ENCODE measurements around the gene UBA5. TPM values are rescaled to one million over a fixed set of nuclear protein-coding genes. Genes with fewer than 3 reads are reported as not detected.

UBA5 gene
- total RNA-seq, 1 experiment from 2014 or later = 38.6 TPM

DNA sequence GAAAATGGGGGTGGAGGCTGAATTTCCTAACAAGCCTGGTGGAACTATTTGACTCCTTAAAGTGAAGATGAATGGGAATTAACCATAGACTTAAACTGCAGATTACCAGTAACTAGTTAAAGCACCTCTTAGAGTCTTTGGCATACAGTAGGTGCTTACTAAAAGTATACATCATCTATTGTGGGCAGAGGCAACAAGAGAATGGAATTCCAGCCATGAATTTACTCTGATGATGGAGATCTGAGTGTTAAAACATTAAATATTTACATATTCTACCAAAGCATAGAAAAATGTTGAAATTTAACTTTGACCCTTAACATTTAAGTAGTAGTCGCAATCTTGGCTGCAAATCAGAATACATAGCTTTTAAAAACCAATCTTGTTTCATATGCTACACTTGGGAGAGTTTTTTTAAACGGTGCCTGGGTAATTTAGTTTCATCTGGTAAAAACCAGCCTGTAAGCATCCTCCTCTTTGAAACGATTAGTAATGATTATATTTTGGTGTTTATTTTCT, 5.2 kb downstream of the UBA5 start:
- Mint-ChIP-seq H3K27ac (no peak overlapping the region), H3K4me3 (no peak overlapping the region), H3K4me1 (peaks cover 13% of the 10 kb centered on the region), H3K36me3 (0 out of 2 replicates have a peak, but pooled peaks cover 3% of the 10 kb centered on the region), H3K27me3 (ENCODE audit: low read depth) (no peaks in the 10 kb centered on the region), H3K9me3 (no peaks in the 10 kb centered on the region)
- TF ChIP-seq CREM (CRISPR knock-in tag; IDR thresholded peaks at IDR 0.05) = no peak
- no peak for TF ChIP-seq TCF7 (CRISPR knock-in tag; IDR thresholded peaks at IDR 0.05; ENCODE audit: low read depth)
- DNase-seq (ENCODE audit: low spot score) (no peak), ATAC-seq (no peak)
- ChIA-PET POLR2A (no interaction called here), CTCF (interaction anchor here (1.4 kb wide), 1 partner anchor 24 kb away, joined by 4 read pairs; no protein-coding TSS in a partner anchor)

DNA sequence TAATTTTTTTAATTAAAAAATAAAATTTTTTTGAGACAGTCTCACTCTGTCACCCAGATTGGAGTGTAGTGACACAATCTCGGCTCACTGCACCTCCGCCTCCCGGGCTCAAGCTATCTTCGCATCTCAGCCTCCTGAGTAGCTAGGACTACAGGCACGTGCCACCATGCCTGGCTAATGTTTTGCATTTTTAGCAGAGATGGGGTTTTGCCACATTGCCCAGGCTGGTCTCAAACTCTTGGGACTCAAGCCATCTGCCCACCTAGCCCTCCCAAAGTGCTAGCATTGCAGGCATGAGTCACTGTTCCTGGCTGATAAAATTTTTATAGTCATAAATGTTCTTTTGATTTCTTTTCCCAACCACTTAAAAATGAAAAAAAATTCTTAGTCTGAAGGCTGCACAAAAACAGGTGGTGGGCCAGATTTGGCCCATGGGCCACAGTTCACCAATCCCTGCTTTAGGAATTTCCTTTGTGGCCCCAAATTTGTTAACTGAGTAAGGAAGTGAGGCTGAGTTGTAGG, 9.2 kb downstream of the UBA5 start:
- H3K4me3 Mint-ChIP-seq = no peak overlapping the region
- peaks cover 11% of the 10 kb centered on the region for H3K4me1 Mint-ChIP-seq
- ChIA-PET POLR2A (no interaction called here), CTCF (interaction anchor here (0.9 to 2.1 kb wide), 2 partner anchors 9 to 133 kb away, joined by 3 to 17 read pairs; partner anchors contain the start of genes ACAD11 and UBA5)
- TF ChIP-seq TCF7 (CRISPR knock-in tag; IDR thresholded peaks at IDR 0.05; ENCODE audit: low read depth) (no peak), ZNF396 (CRISPR knock-in tag; IDR thresholded peaks at IDR 0.05; ENCODE audit: borderline replicate concordance) (no peak), CBFB (CRISPR knock-in tag; IDR thresholded peaks at IDR 0.05; ENCODE audit: low read depth) (no peak), SMAD3 (CRISPR knock-in tag; IDR thresholded peaks at IDR 0.05; ENCODE audit: borderline replicate concordance) (no peak), IRF2 (CRISPR knock-in tag; IDR thresholded peaks at IDR 0.05; ENCODE audit: borderline replicate concordance, low read depth) (no peak), CREM (CRISPR knock-in tag; IDR thresholded peaks at IDR 0.05) (no peak), PRRX2 (CRISPR knock-in tag; IDR thresholded peaks at IDR 0.05) (no peak), FOXP1 (CRISPR knock-in tag; IDR thresholded peaks at IDR 0.05; ENCODE audit: borderline replicate concordance) (no peak), OVOL2 (CRISPR knock-in tag; IDR thresholded peaks at IDR 0.05; ENCODE audit: borderline replicate concordance) (no peak), ZNF232 (CRISPR knock-in tag; IDR thresholded peaks at IDR 0.05) (no peak), ZNF423 (CRISPR knock-in tag; IDR thresholded peaks at IDR 0.05) (no peak)
- TF ChIP-seq, protein P1, sequence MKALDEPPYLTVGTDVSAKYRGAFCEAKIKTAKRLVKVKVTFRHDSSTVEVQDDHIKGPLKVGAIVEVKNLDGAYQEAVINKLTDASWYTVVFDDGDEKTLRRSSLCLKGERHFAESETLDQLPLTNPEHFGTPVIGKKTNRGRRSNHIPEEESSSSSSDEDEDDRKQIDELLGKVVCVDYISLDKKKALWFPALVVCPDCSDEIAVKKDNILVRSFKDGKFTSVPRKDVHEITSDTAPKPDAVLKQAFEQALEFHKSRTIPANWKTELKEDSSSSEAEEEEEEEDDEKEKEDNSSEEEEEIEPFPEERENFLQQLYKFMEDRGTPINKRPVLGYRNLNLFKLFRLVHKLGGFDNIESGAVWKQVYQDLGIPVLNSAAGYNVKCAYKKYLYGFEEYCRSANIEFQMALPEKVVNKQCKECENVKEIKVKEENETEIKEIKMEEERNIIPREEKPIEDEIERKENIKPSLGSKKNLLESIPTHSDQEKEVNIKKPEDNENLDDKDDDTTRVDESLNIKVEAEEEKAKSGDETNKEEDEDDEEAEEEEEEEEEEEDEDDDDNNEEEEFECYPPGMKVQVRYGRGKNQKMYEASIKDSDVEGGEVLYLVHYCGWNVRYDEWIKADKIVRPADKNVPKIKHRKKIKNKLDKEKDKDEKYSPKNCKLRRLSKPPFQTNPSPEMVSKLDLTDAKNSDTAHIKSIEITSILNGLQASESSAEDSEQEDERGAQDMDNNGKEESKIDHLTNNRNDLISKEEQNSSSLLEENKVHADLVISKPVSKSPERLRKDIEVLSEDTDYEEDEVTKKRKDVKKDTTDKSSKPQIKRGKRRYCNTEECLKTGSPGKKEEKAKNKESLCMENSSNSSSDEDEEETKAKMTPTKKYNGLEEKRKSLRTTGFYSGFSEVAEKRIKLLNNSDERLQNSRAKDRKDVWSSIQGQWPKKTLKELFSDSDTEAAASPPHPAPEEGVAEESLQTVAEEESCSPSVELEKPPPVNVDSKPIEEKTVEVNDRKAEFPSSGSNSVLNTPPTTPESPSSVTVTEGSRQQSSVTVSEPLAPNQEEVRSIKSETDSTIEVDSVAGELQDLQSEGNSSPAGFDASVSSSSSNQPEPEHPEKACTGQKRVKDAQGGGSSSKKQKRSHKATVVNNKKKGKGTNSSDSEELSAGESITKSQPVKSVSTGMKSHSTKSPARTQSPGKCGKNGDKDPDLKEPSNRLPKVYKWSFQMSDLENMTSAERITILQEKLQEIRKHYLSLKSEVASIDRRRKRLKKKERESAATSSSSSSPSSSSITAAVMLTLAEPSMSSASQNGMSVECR (CRISPR knock-in tag; IDR thresholded peaks at IDR 0.05; ENCODE audit: borderline replicate concordance) = no peak
- TF ChIP-seq, protein P2, sequence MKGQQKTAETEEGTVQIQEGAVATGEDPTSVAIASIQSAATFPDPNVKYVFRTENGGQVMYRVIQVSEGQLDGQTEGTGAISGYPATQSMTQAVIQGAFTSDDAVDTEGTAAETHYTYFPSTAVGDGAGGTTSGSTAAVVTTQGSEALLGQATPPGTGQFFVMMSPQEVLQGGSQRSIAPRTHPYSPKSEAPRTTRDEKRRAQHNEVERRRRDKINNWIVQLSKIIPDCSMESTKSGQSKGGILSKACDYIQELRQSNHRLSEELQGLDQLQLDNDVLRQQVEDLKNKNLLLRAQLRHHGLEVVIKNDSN (CRISPR knock-in tag; IDR thresholded peaks at IDR 0.05) = no peak
- TF ChIP-seq, protein P3, sequence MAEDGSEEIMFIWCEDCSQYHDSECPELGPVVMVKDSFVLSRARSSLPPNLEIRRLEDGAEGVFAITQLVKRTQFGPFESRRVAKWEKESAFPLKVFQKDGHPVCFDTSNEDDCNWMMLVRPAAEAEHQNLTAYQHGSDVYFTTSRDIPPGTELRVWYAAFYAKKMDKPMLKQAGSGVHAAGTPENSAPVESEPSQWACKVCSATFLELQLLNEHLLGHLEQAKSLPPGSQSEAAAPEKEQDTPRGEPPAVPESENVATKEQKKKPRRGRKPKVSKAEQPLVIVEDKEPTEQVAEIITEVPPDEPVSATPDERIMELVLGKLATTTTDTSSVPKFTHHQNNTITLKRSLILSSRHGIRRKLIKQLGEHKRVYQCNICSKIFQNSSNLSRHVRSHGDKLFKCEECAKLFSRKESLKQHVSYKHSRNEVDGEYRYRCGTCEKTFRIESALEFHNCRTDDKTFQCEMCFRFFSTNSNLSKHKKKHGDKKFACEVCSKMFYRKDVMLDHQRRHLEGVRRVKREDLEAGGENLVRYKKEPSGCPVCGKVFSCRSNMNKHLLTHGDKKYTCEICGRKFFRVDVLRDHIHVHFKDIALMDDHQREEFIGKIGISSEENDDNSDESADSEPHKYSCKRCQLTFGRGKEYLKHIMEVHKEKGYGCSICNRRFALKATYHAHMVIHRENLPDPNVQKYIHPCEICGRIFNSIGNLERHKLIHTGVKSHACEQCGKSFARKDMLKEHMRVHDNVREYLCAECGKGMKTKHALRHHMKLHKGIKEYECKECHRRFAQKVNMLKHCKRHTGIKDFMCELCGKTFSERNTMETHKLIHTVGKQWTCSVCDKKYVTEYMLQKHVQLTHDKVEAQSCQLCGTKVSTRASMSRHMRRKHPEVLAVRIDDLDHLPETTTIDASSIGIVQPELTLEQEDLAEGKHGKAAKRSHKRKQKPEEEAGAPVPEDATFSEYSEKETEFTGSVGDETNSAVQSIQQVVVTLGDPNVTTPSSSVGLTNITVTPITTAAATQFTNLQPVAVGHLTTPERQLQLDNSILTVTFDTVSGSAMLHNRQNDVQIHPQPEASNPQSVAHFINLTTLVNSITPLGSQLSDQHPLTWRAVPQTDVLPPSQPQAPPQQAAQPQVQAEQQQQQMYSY (CRISPR knock-in tag; IDR thresholded peaks at IDR 0.05) = no peak
- TF ChIP-seq, protein P4, sequence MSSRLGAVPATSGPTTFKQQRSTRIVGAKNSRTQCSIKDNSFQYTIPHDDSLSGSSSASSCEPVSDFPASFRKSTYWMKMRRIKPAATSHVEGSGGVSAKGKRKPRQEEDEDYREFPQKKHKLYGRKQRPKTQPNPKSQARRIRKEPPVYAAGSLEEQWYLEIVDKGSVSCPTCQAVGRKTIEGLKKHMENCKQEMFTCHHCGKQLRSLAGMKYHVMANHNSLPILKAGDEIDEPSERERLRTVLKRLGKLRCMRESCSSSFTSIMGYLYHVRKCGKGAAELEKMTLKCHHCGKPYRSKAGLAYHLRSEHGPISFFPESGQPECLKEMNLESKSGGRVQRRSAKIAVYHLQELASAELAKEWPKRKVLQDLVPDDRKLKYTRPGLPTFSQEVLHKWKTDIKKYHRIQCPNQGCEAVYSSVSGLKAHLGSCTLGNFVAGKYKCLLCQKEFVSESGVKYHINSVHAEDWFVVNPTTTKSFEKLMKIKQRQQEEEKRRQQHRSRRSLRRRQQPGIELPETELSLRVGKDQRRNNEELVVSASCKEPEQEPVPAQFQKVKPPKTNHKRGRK (CRISPR knock-in tag; IDR thresholded peaks at IDR 0.05; ENCODE audit: borderline replicate concordance) = no peak
- TF ChIP-seq, protein P5, sequence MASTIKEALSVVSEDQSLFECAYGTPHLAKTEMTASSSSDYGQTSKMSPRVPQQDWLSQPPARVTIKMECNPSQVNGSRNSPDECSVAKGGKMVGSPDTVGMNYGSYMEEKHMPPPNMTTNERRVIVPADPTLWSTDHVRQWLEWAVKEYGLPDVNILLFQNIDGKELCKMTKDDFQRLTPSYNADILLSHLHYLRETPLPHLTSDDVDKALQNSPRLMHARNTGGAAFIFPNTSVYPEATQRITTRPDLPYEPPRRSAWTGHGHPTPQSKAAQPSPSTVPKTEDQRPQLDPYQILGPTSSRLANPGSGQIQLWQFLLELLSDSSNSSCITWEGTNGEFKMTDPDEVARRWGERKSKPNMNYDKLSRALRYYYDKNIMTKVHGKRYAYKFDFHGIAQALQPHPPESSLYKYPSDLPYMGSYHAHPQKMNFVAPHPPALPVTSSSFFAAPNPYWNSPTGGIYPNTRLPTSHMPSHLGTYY (CRISPR knock-in tag; IDR thresholded peaks at IDR 0.05) = no peak
- DNase-seq (ENCODE audit: low spot score) (no peak), ATAC-seq (no peak)
- H3K9me3 Mint-ChIP-seq = no peaks in the 10 kb centered on the region
- no peaks in the 10 kb centered on the region for H3K27me3 Mint-ChIP-seq (ENCODE audit: low read depth)
- 0 out of 2 replicates have a peak overlapping the region, but pooled peaks have one; percentile 61 for H3K27ac Mint-ChIP-seq
- peaks cover 12% of the 10 kb centered on the region for H3K36me3 Mint-ChIP-seq

All from WTC11 (cell line).